Neural crest cell (in vitro differentiated cells): ENCODE measurements around the gene WDFY4. TPM values are rescaled to one million over a fixed set of nuclear protein-coding genes. Genes with fewer than 3 reads are reported as not detected.

ENCODE experiments used
- DNase-seq: peaks from one replicate; pipeline ENCODE4 v3.0.0; 2021; ENCODE audit warnings: low read depth, mixed read lengths, low spot score
- H3K27ac Mint-ChIP-seq: one replicate; pipeline ENCODE4 v1.8.0; 2021; ENCODE audit warnings: mild to moderate bottlenecking, mixed read lengths; ENCODE audit not compliant: unreplicated experiment
- H3K27me3 Mint-ChIP-seq: 2 replicates; pipeline ENCODE4 v1.8.0; 2021; ENCODE audit warnings: low read depth, mild to moderate bottlenecking, mixed read lengths
- H3K36me3 Mint-ChIP-seq: 2 replicates; pipeline ENCODE4 v1.8.0; 2021; ENCODE audit warnings: low read depth, mild to moderate bottlenecking, mixed read lengths
- H3K4me1 Mint-ChIP-seq: 2 replicates; pipeline ENCODE4 v1.8.0; 2021; ENCODE audit warnings: mixed read lengths
- H3K4me3 Mint-ChIP-seq: one replicate; pipeline ENCODE4 v1.8.0; 2021; ENCODE audit warnings: mild to moderate bottlenecking, mixed read lengths
- H3K9me3 Mint-ChIP-seq: 2 replicates; pipeline ENCODE4 v1.8.0; 2021; ENCODE audit warnings: mixed read lengths
- CTCF ChIP-seq: fragments of 200-600 bp; sonication (generic); conservative IDR thresholded peaks from 2 replicates; pipeline ENCODE4 v1.5.0; 2021; ENCODE audit warnings: antibody characterized with exemption, mild to moderate bottlenecking
- total RNA-seq: library from RNA; stranded (reverse); gene quantifications from 2 replicates; pipeline ENCODE4 v1.2.1, GENCODE V29; 2021

WDFY4 gene
- total RNA-seq, 1 donor from 2014 or later: not detected

GRCh38 chr10:48981310-48981907, 296.7 kb downstream of the WDFY4 start:
- Mint-ChIP-seq H3K4me1 (peaks cover 5% of the 10 kb centered on the region), H3K9me3 (no peaks in the 10 kb centered on the region), H3K27me3 (peaks cover 10% of the 10 kb centered on the region), H3K4me3 (no peak overlapping the region), H3K27ac (no peak overlapping the region), H3K36me3 (no peaks in the 10 kb centered on the region)
- DNase-seq: peak; percentile 64
- peak; percentile 84 for TF ChIP-seq CTCF

GRCh38 chr10:48982584-48982983, 297.9 kb downstream of the WDFY4 start:
- peaks cover 10% of the 10 kb centered on the region for H3K27me3 Mint-ChIP-seq
- no peak for TF ChIP-seq CTCF
- H3K27ac Mint-ChIP-seq: no peak overlapping the region
- H3K36me3 Mint-ChIP-seq: no peaks in the 10 kb centered on the region
- H3K4me3 Mint-ChIP-seq: no peak overlapping the region
- no peaks in the 10 kb centered on the region for H3K9me3 Mint-ChIP-seq
- DNase-seq: no peak
- peaks cover 7% of the 10 kb centered on the region for H3K4me1 Mint-ChIP-seq

- no peaks in the 10 kb centered on the region for H3K9me3 Mint-ChIP-seq
- no peak overlapping the region for H3K27ac Mint-ChIP-seq
- no peaks in the 10 kb centered on the region for H3K36me3 Mint-ChIP-seq
- H3K27me3 Mint-ChIP-seq: peaks cover 7% of the 10 kb centered on the region
- TF ChIP-seq CTCF: no peak
- DNase-seq: no peak
- H3K4me1 Mint-ChIP-seq: peaks cover 17% of the 10 kb centered on the region
- H3K4me3 Mint-ChIP-seq: no peak overlapping the region
These were observed 299.1 kb downstream of the WDFY4 start for GRCh38 chr10:48983648-48984351.

- TF ChIP-seq CTCF: no peak
- H3K36me3 Mint-ChIP-seq: no peaks in the 10 kb centered on the region
- H3K27me3 Mint-ChIP-seq: peaks cover 3% of the 10 kb centered on the region
- DNase-seq: no peak
- peaks cover 28% of the 10 kb centered on the region for H3K4me1 Mint-ChIP-seq
- no peaks in the 10 kb centered on the region for H3K9me3 Mint-ChIP-seq
- peak overlapping the region; percentile 19 for H3K27ac Mint-ChIP-seq
- no peak overlapping the region for H3K4me3 Mint-ChIP-seq
These were observed 301.0 kb downstream of the WDFY4 start for GRCh38 chr10:48985621-48986158.

- no peaks in the 10 kb centered on the region for H3K27me3 Mint-ChIP-seq
- no peak overlapping the region for H3K27ac Mint-ChIP-seq
- peaks cover 23% of the 10 kb centered on the region for H3K4me1 Mint-ChIP-seq
- DNase-seq: no peak
- H3K9me3 Mint-ChIP-seq: no peaks in the 10 kb centered on the region
- H3K4me3 Mint-ChIP-seq: no peak overlapping the region
- no peaks in the 10 kb centered on the region for H3K36me3 Mint-ChIP-seq
- TF ChIP-seq CTCF: no peak
These were observed 305.6 kb downstream of the WDFY4 start for GRCh38 chr10:48990226-48990625.
